GM04504 (cell line): ENCODE data around the gene AMACR.
"Not testable (repeated sequence)": the region's sequence is repeated elsewhere in the genome, so short reads cannot be mapped to it uniquely, and the experiment has no call there.

Source experiments
- DNase-seq: peaks from one replicate; pipeline ENCODE4 v3.0.0-alpha.2; 2012; ENCODE audit warnings: low read depth

AMACR gene

DNA sequence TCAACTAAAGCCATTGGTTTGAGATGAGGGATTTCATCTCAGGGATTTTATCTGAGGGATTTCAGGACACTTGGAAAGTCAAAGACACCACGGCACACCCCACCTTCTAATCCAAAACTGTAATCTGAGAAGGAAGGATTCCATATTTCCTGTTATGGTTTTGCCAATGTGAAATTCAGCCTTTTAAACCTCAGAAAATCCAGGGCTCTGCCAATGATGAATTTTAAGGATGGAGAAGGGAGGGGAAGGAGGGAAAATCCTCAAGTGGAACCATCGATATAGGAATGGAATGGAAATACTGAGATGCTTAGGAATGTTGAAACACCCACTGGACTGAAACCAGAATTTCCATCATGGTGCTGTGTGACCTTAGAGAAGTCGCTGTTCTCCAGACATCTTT is 29.9 kb upstream of the AMACR start:
- DNase-seq, result no peak

- DNase-seq, result no peak
Observed at GRCh38 chr5:34035756-34036155, 27.9 kb upstream of the AMACR start.

DNA sequence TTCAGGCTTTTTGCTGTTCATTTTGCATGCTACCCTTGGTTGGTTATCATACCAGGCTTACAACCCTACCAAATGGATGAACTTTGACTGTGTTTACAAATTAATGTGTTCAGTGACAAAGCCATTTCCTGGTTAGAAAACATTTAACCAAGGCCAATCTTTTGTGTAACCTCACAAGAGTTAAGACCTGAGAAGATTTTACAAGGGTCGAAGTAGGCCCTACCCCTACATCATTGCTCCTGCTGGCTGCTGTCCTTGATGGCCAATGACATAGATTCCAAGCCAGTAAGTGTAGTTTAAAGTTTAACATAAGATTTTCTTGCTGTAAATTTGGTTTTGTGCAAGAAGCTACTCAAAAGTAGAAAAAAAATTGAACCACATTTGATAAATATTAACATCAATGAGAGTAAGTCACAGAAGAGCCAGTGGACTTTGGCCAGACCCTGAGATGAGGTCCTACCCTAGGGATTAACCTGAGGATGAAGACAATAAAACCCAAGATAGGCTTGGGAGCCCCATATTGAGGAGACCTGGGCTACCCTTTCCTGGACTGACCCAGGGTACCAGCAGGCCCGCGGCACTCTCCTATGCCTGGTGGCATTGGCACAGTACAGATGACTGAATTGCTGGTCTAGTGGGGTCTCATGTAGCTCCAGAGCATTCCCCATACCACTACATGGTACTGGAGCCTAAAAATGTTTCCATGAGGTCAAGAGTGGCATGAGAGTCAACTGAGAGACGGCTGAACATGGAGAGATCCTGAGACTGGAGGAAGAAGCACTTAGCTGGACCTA is 26.9 kb upstream of the AMACR start:
- no peak for DNase-seq

DNA sequence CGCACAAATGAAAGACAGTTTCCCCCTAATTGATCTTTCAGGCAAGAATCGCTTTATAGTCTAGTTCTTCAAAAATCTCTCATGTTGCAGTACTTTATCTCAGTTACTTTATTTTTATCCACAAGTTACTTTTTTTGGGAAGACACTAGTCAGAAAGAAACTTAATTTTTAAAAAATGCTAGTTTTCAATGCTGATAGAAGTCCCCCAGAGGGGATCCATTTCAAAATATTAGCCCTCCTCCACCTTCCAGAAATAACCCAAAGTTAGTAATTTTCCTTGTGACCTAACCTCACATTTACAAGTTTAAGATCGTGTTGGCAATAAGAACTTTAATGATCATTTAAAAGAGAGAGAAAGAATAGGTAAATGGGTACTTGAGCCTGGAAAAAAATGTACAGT is 24.1 kb upstream of the AMACR start:
- no peak for DNase-seq

DNA sequence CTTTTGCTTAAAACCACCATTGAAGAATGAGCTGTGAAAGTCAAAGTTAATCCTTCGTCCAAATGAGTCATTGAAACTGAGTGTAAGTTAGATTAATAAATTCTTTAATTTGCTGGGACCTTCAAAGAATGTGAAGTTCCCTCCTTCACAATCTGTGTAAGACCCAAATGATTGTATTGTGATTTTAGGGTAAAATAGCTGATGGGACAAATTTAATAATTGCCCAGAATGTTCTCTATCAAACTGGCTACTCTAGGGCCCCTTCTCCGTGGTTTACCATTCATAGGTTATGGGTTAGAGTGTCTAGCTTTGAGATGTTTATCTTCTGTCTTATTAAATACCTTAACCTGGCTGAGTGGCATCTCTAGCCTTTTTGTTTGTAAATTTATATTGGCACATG is 23.3 kb upstream of the AMACR start:
- no peak for DNase-seq

DNA sequence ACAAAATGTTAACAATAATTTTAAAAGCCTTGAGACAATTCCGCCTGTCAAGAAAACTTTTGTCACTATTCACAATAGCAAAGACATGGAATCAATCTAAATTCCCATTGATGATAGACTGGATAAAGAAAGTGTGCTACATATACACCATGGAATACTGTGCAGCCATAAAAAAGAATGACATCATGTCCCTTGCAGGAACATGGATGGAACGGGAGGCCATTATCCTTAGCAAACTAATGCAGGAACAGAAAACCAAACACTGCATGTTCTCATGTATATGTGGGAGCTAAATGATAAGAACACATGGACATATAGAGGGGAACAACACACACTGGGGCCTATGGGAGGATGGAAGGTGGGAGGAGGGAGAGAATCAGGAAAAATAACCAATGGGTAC is 22.7 kb upstream of the AMACR start:
- not testable (repeated sequence) for DNase-seq

DNA sequence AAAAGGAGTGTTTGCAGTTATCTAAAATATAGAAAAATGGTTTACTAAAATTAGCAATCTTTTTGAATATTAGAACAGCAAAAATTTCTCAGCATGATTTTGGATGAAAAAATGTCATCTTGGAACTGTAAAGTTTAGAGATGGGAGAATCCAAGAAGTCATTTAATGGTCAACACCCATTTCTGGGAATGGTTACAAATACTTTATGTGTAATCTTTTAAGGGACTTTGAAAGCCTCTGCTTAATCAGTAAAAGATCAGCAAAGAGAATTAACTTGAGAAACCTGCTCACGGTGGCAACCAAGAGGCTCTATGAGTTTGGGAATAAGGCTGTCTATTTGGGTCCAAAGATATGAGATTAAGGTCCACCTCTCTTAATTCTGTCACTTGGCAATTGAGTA is 22.2 kb upstream of the AMACR start:
- DNase-seq, result no peak

- no peak for DNase-seq
Observed at GRCh38 chr5:34028349-34028748, 20.5 kb upstream of the AMACR start.

DNA sequence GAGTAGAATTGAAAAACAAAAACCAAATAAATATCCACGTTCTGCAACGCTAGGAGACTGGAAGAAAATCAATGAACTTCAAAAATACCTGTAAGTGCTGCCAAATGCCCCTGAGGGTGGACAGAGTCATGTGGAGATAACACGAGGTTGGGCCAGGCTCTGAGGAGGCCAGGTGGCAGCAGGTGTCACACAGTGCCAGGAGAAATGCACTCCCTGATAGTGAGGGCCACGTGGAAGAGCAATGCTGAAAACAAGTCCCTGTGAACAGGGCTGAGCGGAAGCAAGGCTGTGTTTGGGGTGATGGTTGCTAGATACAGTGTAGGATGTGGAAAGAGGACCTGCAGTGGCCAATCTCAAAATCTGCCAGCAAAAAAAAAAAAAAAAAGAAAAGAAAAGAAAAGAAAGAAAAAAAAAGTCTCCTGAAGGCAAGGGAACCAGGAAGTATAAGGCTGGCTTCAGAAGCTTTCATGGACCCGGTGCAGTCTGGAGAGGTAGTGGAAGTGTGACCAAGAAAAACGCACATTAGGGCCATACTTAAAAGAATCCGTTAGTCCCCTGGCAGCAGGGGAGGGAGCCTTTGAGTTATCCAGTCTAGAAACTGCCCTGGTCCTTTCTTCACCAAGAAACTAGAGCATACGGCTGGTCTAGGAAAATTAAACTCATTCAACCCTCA is 18.4 kb upstream of the AMACR start:
- no peak for DNase-seq

DNA sequence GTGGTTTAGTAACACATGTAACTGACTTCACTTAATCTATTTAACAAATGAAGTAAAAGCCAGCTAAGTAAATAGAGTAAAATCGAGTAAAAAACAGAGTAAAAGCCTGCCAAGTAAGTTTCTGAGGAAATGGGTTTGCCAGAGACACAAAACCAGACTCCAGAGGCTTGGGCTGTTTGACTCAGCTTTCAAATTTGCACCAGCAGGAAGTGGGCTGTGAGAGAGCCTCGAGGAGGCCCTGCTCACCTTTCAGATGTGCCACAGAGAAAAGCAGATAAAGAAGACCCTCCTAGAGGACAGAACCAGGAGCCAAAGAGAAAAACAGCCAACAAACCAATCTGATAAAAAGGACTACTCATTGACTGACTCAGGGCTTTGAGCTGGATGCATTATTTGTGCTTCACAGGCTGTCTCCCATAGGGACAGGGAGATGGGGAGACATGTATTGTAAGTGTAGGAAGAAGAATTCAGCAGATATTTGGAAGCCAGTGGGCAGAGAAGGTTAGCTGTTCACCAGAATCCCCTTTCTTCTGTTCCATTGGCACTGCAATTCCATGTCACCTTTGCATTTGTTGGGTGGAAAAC is 14.4 kb upstream of the AMACR start:
- no peak for DNase-seq

DNA sequence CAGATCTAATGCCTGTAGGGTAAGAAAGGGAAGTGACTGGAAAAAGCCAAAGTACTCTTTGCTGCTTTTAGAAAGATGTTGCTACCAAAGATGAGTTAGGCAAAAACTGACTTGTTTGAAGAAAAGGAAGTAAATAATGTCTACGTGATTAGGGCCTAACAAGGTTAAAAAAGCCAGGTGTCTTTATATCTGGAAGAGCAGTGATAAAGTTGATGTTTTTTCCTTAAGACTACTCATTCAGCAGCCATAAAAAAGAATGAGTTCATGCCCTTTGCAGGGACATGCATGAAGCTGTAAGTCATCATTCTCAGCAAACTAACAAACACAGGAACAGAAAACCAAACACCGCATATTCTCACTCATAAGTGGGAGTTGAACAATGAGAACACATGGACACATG is 13.5 kb upstream of the AMACR start:
- DNase-seq, result no peak

GRCh38 chr5:34020726-34021125 is 12.9 kb upstream of the AMACR start:
- DNase-seq, result no peak

- DNase-seq, result no peak
Observed at GRCh38 chr5:34017254-34017653, 9.4 kb upstream of the AMACR start.

DNA sequence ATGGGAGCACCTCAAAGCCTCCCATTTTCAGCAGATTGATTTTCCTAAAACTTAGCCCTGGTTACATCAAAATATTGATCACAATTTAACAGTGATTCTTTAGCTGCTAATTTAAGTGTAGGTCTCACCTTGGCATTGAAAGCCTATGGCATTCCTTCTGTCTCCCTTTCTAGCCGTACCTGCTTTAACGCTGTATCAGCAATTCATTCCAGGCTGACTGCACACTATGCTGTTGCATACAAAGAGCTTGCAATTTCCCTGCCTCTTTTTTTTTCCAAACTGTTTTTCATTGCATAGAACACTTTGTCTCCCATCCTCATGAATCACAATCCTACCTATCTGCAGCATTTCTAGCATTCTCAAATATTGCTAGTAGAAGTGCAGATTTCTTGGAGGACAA is 8.9 kb upstream of the AMACR start:
- DNase-seq, result no peak

- no peak for DNase-seq
Observed at GRCh38 chr5:34016222-34016621, 8.4 kb upstream of the AMACR start.

- no peak for DNase-seq
Observed at GRCh38 chr5:34015120-34015822, 7.4 kb upstream of the AMACR start.

- no peak for DNase-seq
Observed at GRCh38 chr5:34014626-34015025, 6.8 kb upstream of the AMACR start.

DNA sequence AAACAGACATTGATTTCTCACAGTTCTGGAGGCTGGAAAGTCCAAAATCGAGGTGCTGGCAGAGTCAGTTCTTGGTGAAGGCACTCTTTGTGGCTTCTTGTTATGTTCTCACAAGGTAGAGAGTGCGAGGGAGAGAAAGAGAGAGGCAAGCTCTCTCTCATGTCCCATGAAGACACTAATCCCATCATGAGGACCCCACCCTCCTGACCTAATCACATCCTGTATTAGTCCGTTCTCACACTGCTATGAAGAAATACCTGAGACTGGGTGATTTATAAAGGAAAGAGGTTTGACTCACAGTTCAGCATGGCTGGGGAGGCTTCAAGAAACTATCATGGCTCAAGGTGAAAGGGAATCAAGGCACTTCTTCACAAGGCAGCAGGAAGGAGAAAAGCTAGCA is 5.7 kb upstream of the AMACR start:
- no peak for DNase-seq

GRCh38 chr5:34012791-34013190 is 4.9 kb upstream of the AMACR start:
- peak; percentile 34 for DNase-seq

- DNase-seq, result no peak
Observed at GRCh38 chr5:34011536-34011935, 3.7 kb upstream of the AMACR start.

DNA sequence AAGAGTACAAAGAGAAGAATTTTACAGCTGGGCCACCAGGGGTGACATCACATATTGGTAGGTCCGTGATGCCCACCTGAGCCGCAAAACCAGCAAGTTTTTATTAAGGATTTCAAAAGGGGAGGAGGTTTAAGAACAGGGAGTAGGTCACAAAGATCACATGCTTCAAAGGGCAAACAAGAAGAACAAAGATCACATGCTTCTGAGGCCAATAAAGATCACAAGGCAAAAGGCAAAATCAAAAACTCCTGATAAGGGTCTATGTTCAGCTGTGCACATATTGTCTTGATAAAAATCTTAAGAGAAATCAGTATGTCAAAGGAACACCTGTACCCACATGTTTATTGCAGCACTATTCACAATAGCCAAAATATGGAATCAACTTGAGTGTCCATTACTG is 2.3 kb upstream of the AMACR start:
- DNase-seq, result not testable (repeated sequence)

GRCh38 chr5:34009610-34010009 is 1.8 kb upstream of the AMACR start:
- no peak for DNase-seq

DNA sequence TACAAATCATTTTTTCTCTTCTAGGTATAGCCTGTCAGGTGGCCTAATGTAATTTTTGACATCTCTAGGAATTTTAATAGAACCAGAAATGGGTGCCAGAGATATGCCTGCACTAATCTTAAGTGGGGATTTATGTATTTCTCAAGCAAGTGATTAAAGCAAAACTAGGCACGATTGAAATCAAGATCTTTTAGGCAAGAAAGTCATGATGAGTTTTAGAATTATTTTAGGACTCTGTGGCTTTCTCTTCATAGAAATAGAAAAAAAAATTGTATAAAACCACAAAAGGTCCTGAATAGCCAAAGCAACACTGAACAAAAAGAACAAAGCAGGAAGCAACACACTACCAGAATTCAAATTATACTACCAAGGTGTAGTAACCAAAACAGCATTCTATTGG is 952 bp upstream of the AMACR start:
- no peak for DNase-seq
